ENCODE data around the gene CEACAM6. TPM values are rescaled to one million over a fixed set of nuclear protein-coding genes. Genes with fewer than 3 reads are reported as not detected.

CEACAM6 gene
- total RNA-seq, 4 donors from 2014 or later: not detected

GRCh38 chr19:41811981-41812380 is 56.7 kb downstream of the CEACAM6 start:
- TF ChIP-seq CTCF (IDR thresholded peaks at IDR 0.05; ENCODE audit: low read depth): no peak

GRCh38 chr19:41813911-41814310 is 58.6 kb downstream of the CEACAM6 start:
- no peak for TF ChIP-seq CTCF (IDR thresholded peaks at IDR 0.05; ENCODE audit: low read depth)

- TF ChIP-seq CTCF (IDR thresholded peaks at IDR 0.05; ENCODE audit: low read depth): no peak
These were observed 60.0 kb downstream of the CEACAM6 start for GRCh38 chr19:41815301-41815700.

GRCh38 chr19:41816761-41817160 is 61.4 kb downstream of the CEACAM6 start:
- no peak for TF ChIP-seq CTCF (IDR thresholded peaks at IDR 0.05; ENCODE audit: low read depth)

GRCh38 chr19:41821003-41821735 is 65.8 kb downstream of the CEACAM6 start:
- TF ChIP-seq CTCF (IDR thresholded peaks at IDR 0.05; ENCODE audit: low read depth): no peak

Other genes with a start within 250 kb of the CEACAM6 start
- 1 to 10 TPM in 2 of 4 donors, not detected in 2; 1.1 to 3.1 TPM for gene CEACAM21, start 179.4 kb upstream of the CEACAM6 start, total RNA-seq
- gene CEACAM4, start 128.5 kb upstream of the CEACAM6 start, total RNA-seq: 1 to 10 TPM in 3 of 4 donors, not detected in 1; 1.9 to 3.6 (median 2.6) TPM
- 1 to 10 TPM in 1 of 4 donors, not detected in 3; 1.3 TPM for gene CEACAM7, start 67.3 kb upstream of the CEACAM6 start, total RNA-seq
- 1 to 10 TPM in 1 of 4 donors, under 1 TPM in 1, not detected in 2; 0.17 to 1.6 TPM for gene CEACAM5, start 46.9 kb upstream of the CEACAM6 start, total RNA-seq
- under 1 TPM in 1 of 4 donors, not detected in 3; 0.68 TPM for gene CEACAM3, start 41.1 kb downstream of the CEACAM6 start, total RNA-seq
- gene LYPD4, start 89.2 kb downstream of the CEACAM6 start, total RNA-seq: not detected
- not detected for gene DMRTC2, start 89.5 kb downstream of the CEACAM6 start, total RNA-seq
- 100 to 1,000 TPM; 653 to 927 (median 891) TPM for gene RPS19, start 104.7 kb downstream of the CEACAM6 start, total RNA-seq
- under 1 TPM in 1 of 4 donors, not detected in 3; 0.51 TPM for gene CD79A, start 121.7 kb downstream of the CEACAM6 start, total RNA-seq
- gene ARHGEF1, start 127.7 kb downstream of the CEACAM6 start, total RNA-seq: 100 to 1,000 TPM in 1 of 4 donors, 10 to 100 TPM in 3; 34.1 to 106 (median 53.9) TPM
- gene ERFL, start 172.9 kb downstream of the CEACAM6 start, total RNA-seq: under 1 TPM in 1 of 4 donors, not detected in 3; 0.22 TPM
- 100 to 1,000 TPM; 104 to 159 (median 137) TPM for gene RABAC1, start 203.8 kb downstream of the CEACAM6 start, total RNA-seq
- not detected for gene ATP1A3, start 238.7 kb downstream of the CEACAM6 start, total RNA-seq